Left ventricle myocardium superior (tissue), 1 donor: ENCODE measurements around the gene DLST. TPM values are rescaled to one million over a fixed set of nuclear protein-coding genes. Genes with fewer than 3 reads are reported as not detected.
"Not testable (repeated sequence)": the region's sequence is repeated elsewhere in the genome, so short reads cannot be mapped to it uniquely, and the experiment has no call there.

Experiments
- ATAC-seq: fragments of 200-7000 bp; cut with Tn5 transposase; one replicate; pipeline ENCODE4 v1.9.1; 2020; ENCODE audit warnings: mild to moderate bottlenecking, moderate library complexity
- DNase-seq: peaks from one replicate; pipeline ENCODE4 v3.0.0-alpha.2; 2020
- intact Hi-C: fragments of 100-400 bp; cut with micrococcal nuclease; formaldehyde crosslinking; loops from one replicate; pipeline ENCODE4 v1.11.0; 2022
- total RNA-seq: library from RNA; stranded (reverse); fragmentation: NEBNext Ultra II Directional; extraction: Animal tissue kit (Norgen Biotek cat#: 25700); gene quantifications from one replicate; pipeline ENCODE4 v1.2.1, GENCODE V29; 2021
- donor health status: DM: no; HTN: yes; CAD: no; lungs with severe emphysema.

Gene DLST
- total RNA-seq, 1 donor from 2014 or later, result 241 TPM

DNA sequence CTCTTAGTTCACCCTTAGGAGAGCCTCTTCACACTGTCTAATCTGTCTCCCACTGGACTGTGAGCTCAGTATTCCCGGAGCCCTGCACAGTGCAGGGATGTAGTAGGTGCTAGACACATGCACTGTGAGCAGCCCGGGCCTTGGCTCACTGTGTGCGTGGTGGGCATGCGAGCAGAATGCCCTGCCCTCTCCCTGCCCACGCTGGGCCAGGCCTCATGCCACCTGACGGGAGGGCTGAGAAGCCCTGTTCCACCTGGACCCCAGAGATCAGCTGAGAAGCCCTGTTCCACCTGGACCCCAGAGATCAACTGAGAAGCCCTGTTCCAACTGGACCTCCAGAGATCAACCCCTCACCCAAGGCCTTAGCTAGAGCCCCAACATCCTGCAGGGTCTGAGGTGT, 30.4 kb downstream of the DLST start:
- ATAC-seq (no peak), DNase-seq (no peak)
- intact Hi-C loops, result loop anchor here (10.0 kb wide), 1 partner anchor 173 kb away; no protein-coding TSS in a partner anchor

DNA sequence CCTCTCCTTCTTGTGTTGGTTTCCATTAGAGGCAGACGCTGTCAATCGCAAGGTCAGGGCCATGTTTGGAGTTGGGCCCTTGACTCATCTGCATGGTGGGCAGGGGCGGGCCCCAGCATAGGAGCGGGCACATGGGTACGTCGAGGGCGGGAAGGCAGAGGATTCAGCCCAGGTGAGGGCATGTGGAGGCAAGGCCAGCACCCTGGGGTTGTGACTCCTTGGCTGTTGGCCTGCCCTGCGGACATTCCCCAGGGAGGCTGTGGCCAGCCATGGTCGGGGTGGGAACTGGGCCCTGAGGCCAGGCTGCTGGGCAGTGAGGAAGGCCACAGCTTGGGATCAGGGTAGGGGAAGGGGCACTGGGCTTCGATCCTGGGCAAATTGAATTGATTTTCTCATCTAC, 31.1 kb downstream of the DLST start:
- ATAC-seq (no peak), DNase-seq (no peak)
- intact Hi-C loops, result loop anchor here (10.0 kb wide), 1 partner anchor 172 kb away; no protein-coding TSS in a partner anchor

DNA sequence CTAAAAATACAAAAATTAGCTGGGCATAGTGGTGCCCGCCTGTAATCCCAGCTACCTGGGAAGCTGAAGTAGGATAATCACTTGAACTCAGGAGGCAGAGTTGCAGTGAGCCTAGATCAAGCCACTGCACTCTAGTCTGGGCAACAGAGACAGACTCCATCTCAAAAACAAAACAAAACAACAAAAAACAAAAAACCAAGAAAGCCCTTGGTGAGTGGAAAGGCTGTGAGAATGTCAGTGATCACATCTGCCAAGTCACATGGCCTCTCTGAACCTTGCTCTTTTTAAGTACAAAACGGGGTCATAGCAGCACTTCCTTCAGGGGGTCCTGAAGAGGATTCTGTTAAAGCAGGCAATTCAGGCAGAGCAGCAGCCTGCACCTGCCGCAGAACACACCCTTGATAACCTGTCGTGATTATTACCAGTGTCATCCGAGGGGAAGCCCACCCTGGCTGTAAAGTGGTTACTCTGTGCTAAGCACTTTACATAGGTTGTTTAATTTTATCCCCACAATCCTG, 31.7 kb downstream of the DLST start:
- ATAC-seq (no peak), DNase-seq (no peak)
- intact Hi-C loops, result loop anchor here (10.0 kb wide), 1 partner anchor 171 kb away; no protein-coding TSS in a partner anchor

DNA sequence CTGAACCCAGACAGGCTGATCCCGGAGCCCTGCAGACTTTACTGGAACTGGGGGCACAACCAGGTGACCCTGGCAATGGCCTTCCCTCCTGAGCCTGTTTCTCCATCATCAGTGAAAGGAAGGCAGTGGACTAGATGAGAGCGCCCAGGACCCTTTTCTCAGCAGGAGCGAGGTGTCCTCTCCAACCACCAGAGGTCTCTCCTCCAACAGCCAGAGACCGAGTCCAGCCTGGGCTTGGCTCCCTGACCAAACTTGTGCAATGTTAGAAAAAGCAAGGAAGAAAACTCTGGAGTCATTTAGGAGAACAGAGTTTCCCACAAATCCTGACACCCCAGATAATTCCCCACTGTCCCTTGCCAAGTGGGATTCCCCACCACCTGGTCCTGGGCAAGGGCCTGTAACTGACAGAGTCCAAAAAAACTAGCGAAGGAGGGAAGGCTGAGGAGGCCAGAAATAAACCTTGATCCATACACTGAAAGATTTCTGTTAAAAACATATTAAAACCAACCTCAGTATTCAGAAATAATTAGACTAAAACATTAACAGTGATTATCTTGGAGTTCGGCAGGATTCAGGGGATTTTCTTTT, 32.4 kb downstream of the DLST start:
- ATAC-seq, result peak; percentile 52
- DNase-seq, result peak; percentile 74
- intact Hi-C loops, result loop anchor here (10.0 kb wide), 1 partner anchor 171 kb away; no protein-coding TSS in a partner anchor

DNA sequence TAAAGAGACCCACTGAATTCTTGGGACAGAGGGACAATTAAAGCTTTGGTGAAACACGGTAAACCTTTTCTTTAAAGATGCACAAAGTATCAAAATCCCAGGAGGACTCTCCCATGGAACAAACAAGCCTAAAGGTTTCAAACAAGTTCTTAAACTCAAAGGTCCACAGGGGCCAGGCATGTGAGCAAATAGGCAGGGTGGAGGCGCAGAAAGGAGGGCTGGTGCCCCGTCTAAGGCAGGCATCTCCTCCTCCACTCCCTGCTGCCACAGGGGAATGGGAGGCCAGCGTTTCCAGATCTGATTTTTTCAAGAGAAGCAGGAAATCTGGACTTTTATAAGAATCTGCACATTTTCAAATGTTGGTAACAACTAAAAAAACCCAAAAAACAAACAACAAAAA, 33.7 kb downstream of the DLST start:
- intact Hi-C loops, result loop anchor here (10.0 kb wide), 1 partner anchor 169 kb away; no protein-coding TSS in a partner anchor
- no peak for ATAC-seq

DNA sequence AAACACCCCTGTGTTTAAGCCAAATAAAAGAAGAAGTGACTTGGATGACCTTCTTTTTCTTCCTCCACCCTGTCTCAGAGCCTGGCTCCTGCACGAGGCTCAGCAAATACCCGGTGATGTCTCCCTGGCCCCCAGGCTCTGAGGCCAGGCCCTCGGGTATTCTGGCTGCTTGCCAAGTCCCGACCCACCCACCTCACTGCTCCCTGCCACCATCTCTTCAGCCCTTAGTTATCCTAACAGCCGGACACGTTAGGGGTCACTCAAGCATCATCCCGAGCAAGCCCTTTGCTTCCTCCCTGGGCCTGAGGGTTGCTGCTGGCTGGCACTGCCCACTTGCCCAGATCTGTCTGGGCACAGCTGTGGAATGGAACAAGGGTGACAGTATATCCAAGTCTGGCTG, 34.1 kb downstream of the DLST start:
- DNase-seq (peak; percentile 32), ATAC-seq (no peak)
- intact Hi-C loops, result loop anchor here (10.0 kb wide), 1 partner anchor 169 kb away; no protein-coding TSS in a partner anchor

More for the DNA sequence above, 33.7 kb downstream of the DLST start:
- peak; percentile 30 for DNase-seq

DNA sequence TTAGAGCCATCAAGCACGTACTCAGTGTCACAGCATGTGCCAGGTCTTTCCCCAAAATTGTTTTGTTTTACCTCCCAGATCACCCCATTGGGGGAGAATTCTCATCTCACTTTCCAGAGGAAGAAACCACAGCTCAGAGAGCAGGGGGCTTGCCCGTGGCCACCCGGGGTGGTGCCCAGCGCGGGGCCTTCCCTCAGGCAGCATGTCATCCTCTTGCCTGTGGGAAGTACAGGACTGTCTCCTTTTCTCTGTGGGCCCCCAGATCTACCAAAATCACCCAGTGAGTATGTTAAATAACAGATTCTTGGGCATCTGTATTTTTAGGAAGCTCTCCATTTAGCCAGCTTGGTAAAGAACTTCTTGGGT, 35.4 kb downstream of the DLST start:
- intact Hi-C loops, result loop anchor here (10.0 kb wide), 1 partner anchor 168 kb away; no protein-coding TSS in a partner anchor
- DNase-seq (no peak), ATAC-seq (peak; percentile 9)

DNA sequence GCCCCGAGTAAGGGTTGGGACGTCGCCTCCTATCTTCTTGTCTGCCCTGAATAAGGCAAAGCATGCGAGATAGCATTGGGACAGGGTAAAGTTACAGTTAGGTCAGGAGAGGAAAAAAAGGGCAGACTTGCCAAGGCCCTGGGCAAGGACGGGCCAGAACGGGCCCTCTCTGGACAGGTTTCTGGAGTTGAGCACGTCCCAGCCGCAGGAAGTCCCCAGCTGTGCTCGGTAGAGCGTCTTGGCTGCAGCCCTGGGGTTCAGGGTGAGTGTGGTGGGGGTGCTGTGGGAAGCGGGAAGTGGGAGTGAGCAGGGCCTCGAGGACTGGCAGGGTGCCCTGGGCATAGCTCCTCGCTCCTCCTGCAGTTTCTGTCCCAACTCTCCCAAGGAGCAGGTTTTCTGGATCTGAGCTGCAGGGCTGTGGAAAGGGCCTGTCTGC, 35.9 kb downstream of the DLST start:
- peak; percentile 85 for DNase-seq
- intact Hi-C loops, result loop anchor here (10.0 kb wide), 1 partner anchor 167 kb away; no protein-coding TSS in a partner anchor
- peak; percentile 69 for ATAC-seq

DNA sequence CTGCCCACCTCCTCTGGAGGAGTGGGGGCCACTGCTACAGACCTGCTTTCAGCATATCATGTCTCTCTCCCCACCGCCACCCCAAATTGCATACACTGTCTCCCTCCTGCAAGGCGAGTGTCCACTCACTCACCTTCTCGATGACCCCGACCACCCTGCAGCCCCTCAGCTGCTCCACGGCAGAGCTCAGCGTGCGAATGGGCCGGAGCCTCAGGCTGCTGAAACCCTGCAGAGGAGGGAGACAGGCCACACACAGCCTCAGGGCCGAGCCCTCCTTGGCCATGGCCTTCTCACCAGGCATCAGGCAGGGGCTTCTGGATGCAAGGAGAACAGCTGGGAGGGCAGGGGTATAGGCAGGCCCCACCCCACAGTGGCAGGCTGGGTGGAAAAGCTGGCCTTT, 36.7 kb downstream of the DLST start:
- DNase-seq, result no peak
- no peak for ATAC-seq
- intact Hi-C loops, result loop anchor here (10.0 kb wide), 1 partner anchor 166 kb away; no protein-coding TSS in a partner anchor

DNA sequence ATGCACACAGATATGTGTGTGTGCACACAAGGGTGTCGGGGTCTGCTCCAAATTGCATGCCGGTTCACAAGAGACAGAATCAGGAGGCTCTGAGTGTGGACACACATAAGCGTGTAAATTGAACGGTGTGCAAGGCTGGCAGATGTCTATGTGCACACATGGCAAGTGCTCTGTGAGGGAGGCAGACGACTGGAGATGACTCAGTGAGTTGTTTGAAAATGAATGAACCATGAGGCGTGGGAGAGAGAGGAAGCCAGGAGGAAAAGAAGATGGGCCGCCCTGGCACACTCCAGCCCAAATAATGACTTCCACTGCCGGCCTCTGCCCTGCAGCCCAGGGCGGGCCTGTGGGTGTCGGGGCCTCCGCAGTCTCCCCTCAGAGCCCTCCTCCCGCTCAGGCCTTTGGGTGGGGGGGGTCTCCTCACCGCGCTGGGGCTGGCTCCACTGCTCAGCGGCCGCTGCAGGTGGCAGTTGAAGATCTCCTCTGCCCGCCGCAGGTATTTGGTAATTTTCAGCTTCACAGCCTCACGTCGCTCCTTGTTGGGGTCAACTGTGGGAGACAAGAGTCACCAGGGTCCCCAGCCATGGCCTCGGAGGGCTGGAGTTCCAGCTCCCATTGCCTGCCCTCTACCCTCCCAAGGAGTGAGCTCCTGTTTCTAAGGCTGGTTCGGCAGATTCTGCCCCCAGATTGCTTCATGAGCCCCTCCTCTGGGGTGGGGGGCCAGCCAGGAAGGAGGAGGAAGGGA, 37.9 kb downstream of the DLST start:
- no peak for ATAC-seq
- intact Hi-C loops, result loop anchor here (10.0 kb wide), 1 partner anchor 165 kb away; no protein-coding TSS in a partner anchor
- no peak for DNase-seq

DNA sequence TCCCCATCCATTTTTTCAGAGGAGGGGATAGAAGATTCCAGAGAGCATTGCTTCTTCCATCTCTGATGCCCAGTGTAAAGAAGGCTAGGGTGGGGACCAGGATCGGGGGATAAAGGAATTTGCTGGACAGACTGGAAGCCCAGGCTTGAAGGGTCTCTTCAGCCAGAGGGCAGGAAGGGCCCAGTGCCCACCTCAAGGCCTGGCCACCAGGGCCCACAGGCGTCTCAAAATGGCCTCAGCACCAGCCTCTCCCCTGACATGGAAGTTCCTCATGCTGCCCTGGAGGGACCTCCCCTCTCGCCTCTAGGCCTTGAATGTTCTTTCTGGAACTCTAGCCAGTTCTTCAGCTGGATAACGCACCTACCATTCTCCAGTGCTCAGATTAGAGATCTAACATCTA, 38.6 kb downstream of the DLST start:
- no peak for ATAC-seq
- no peak for DNase-seq
- intact Hi-C loops, result no loop called here

DNA sequence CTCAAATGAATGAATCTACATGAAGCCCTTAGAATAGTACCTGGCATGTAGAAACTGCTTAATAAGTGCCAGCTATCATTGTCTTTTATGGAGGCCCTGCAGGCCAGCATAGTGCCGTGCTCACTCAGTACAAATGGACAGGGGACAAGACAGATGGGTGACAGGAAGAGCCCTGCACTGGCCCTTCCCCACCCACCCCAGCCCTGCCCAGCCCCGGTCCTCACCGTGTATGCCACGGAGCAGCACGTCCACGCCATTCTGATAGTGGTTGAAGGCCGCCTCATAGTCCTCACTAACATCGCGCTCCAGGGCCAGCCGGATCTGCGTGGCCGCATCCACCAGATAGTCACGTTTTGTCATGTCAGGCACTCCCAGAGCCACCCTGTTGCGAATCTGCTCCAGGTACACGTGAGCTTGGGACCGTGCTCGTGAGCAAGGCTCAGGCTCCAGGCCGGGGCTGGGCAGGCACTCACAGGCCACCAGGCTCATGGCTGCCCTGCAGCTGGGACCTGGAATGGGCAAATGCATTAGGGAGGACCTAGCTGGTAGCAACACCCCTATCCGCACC, 39.4 kb downstream of the DLST start:
- DNase-seq (no peak), ATAC-seq (no peak)
- intact Hi-C loops, result no loop called here

DNA sequence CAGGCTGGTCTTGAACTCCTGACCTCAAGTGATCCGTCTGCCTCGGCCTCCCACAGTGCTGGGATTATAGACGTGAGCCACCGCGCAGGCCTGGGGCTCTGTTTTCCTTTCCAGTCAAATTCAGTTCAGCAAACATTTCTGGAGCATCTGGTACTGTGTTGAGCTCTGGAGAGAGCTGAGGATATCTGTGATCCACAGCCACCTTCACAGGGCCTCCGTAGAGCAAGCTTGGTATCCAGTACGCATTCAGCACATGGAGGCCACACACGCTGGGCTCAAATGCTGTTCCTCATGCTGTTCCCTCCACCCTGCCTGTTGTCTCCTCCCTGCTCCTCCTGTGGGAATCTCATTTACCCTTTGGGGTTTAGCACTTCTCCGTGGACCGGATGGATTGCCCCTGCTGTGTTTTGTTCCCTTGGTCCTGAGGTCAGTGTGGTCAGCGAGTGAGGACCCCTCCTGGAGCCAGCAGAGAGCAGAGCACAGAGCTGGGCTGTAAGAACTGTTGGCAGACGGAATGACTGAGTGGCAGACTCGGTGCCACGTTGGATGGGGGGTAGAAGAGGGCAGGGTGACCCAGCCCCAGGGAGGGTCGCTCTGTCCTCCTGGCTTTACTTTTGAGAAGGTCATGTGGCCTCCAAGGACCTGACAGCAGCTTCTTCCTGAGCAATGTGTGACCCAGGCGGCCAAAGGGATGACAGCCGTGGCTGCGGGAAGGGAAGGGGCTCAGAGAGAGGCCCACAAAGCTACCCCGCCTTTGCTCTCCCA, 40.5 kb downstream of the DLST start:
- no peak for ATAC-seq
- intact Hi-C loops, result no loop called here
- no peak for DNase-seq

DNA sequence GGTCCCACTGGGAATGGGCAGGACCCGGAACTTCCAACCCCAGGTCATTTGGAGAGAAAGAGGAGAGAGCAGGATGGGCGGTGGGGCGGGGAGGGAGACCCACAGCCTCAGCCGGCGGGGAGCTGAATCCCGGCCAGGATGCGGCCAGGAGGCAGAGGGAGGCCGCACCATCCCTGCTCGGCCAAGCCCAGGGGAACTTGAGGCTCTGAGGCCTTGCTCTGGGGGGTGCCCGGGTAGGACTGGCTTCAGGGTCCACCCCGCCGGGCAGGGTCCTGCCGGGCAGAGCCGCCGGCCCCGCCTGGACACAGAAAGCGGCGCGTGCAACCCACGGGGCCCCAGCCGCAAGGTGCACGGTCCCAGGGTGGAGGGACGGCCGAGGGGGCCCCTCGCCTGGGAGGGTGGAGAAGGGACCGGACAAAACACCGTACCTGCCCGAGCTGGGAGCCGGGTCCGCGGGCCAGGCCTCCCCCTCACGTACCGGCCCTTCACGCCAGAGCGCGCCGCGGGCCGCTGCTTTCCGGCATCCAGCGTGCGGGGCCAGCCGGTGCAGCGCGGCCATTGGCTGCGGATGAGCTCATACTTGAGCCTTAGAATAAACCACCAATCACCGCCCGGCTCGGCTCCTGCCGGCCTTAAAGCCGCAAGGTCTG, 41.2 kb downstream of the DLST start, which contains the start of gene RPS6KL1:
Gene RPS6KL1, minus strand, starts transcription at position 509 of the 650 bp plus-strand sequence. CDS start 1,719 bp downstream, outside the sequence.
- intact Hi-C loops, result no loop called here
- DNase-seq (peak; percentile 93), ATAC-seq (peak; percentile 97)

DNA sequence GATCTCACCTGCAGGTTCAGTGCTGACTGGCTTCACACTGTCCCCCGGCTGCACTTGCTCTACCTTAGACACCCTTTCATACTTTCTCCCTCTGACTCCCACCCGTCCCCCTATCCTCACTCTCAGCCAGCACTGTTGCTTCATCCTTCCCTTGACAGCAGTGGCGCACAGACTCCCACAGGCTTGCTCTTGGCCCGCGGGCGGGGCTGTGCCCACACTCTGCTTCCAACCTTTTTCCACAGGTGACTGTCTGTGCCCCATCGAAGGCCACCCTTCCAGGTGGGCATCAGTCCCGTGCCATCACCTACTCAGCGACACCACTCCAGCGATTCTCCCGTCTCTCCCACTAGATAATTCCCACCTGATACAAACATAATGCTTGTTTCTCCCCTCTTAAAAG, 42.3 kb downstream of the DLST start:
- ATAC-seq (no peak), DNase-seq (no peak)
- intact Hi-C loops, result no loop called here

DNA sequence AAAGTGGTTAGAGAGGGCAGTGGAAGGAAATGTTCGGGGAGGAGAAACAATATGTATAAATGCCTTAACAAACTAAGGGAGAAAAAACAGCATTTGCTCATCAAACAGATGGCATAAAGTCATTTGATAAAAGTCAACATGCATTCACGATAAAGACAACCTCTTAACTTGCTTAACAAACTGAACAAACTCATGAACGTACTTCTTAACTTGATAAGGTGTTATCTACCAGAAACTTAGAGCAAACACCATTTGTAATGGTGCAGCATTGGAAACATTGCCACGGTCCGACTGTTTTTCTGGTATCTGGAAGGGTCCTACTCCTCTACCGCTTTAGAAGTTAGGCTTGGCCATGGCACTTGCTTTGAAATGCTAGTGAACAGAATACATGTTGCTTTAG, 45.5 kb downstream of the DLST start:
- intact Hi-C loops, result no loop called here
- ATAC-seq (no peak), DNase-seq (no peak)

DNA sequence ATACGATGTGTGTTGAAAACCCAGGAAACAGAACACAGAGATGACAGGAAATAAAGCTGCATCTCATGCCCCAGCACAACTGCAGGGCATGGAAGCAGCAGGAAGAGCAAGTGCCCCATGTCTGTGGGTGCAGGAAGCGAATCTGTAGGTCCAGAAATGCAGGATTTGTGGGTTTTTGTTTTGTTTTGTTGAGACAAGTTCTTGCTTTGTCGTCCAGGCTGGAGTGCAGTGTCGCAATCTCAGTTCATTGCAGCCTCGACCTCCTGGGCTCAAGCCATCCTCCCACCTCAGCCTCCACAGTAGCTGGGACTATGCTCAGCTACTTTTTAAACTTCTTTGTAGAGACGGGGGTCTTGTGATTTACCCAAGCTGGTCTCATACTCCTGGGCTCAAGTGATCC, 47.5 kb downstream of the DLST start:
- DNase-seq (no peak), ATAC-seq (no peak)
- intact Hi-C loops, result no loop called here

DNA sequence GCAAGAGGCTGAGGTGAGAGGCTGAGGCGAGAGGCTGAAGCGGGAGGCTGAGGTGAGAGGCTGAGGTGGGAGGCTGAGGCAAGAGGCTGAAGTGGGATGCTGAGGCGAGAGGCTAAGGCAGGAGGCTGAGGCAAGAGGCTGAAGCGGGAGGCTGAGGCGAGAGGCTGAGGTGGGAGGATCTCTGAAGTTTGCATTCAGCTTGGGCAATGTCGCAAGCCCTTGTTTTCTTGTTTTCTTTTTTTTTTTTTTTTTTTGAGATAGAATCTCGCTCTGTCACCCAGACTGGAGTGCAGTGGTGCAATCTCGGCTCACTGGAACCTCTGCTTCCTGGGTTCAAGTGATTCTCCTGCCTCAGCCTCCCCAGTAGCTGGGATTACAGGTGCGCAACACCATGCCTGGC, 50.0 kb downstream of the DLST start:
- ATAC-seq, DNase-seq, intact Hi-C loops: not testable (repeated sequence)
